Suprapubic skin (tissue), 4 donors: ENCODE data around the gene C3. TPM values are rescaled to one million over a fixed set of nuclear protein-coding genes. Genes with fewer than 3 reads are reported as not detected.

Source experiments
- DNase-seq, 2 donors: peaks; one replicate each; pipeline ENCODE4 v3.0.0-alpha.2; 2019; ENCODE audit warnings: low spot score in 2 of 2
- H3K27ac ChIP-seq: fragments of 200-600 bp; sonication (generic); one replicate; pipeline ENCODE4 v1.5.1; 2019
- H3K27me3 ChIP-seq: fragments of 200-600 bp; sonication (generic); one replicate; pipeline ENCODE4 v1.5.1; 2019
- H3K36me3 ChIP-seq: fragments of 200-600 bp; sonication (generic); one replicate; pipeline ENCODE4 v1.5.1; 2019
- H3K4me1 ChIP-seq: fragments of 200-600 bp; sonication (generic); one replicate; pipeline ENCODE4 v1.5.1; 2019
- H3K4me3 ChIP-seq: fragments of 200-600 bp; sonication (generic); one replicate; pipeline ENCODE4 v1.5.1; 2019; ENCODE audit warnings: mild to moderate bottlenecking
- H3K9me3 ChIP-seq: fragments of 200-600 bp; sonication (generic); one replicate; pipeline ENCODE4 v1.5.1; 2019
- CTCF ChIP-seq, 2 donors: fragments of 200-600 bp in 1 of 2; fragments of 450-650 bp in 1 of 2; sonication (generic) in 1 of 2; IDR thresholded peaks; one replicate each; pipeline ENCODE4 v1.5.1; 2016 to 2019; ENCODE audit warnings: antibody characterized with exemption in 2 of 2, mild to moderate bottlenecking in 1 of 2, moderate library complexity in 1 of 2
- EP300 ChIP-seq: sonication (generic); formaldehyde crosslinking; IDR thresholded peaks from one replicate; pipeline ENCODE4 v1.6.1; 2017; ENCODE audit warnings: antibody characterized with exemption
- POLR2A ChIP-seq, 2 donors: fragments of 450-650 bp; IDR thresholded peaks; one replicate each; pipeline ENCODE4 v1.6.1; 2017; ENCODE audit warnings: antibody characterized with exemption in 2 of 2, mild to moderate bottlenecking in 2 of 2, moderate library complexity in 2 of 2
- POLR2AphosphoS5 ChIP-seq, 3 donors: sonication (generic); formaldehyde crosslinking; IDR thresholded peaks; one replicate each; pipeline ENCODE4 v1.6.1; 2017; ENCODE audit warnings: antibody characterized with exemption in 3 of 3
- WGBS: methylation state at CpG from one replicate; pipeline ENCODE4 v1.1.5; 2018; 5-methylcytosine and 5-hydroxymethylcytosine counted together
- total RNA-seq, 4 donors: library from RNA; depleted of rRNA; stranded (reverse); fragments of >200 nt; gene quantifications; one replicate each; pipeline ENCODE4 v1.1.0, GENCODE V29; 2016

The C3 gene
- total RNA-seq, 4 donors from 2014 or later, result 55.3 to 109 (median 86.8) TPM

GRCh38 chr19:6691342-6691741 lies 29.1 kb downstream of the C3 start:
- no peak for DNase-seq
- no peak overlapping the region for H3K27ac ChIP-seq
- 93% methylated on average over 8 of the region's 8 CpGs for WGBS
- H3K27me3 ChIP-seq, result no peaks in the 10 kb centered on the region
- H3K36me3 ChIP-seq, result peaks cover under 1% of the 10 kb centered on the region
- H3K4me3 ChIP-seq, result no peak overlapping the region
- H3K4me1 ChIP-seq, result no peaks in the 10 kb centered on the region
- no peaks in the 10 kb centered on the region for H3K9me3 ChIP-seq
- TF ChIP-seq CTCF (IDR thresholded peaks at IDR 0.05) (no peak), POLR2AphosphoS5 (IDR thresholded peaks at IDR 0.05) (no peak), EP300 (no peak), POLR2A (IDR thresholded peaks at IDR 0.05) (no peak)

- TF ChIP-seq POLR2A (IDR thresholded peaks at IDR 0.05) (no peak), POLR2AphosphoS5 (IDR thresholded peaks at IDR 0.05) (no peak), EP300 (no peak), CTCF (IDR thresholded peaks at IDR 0.05) (no peak)
- H3K36me3 ChIP-seq, result peaks cover 5% of the 10 kb centered on the region
- no peaks in the 10 kb centered on the region for H3K4me1 ChIP-seq
- no peaks in the 10 kb centered on the region for H3K27me3 ChIP-seq
- no peak overlapping the region for H3K4me3 ChIP-seq
- DNase-seq, result no peak
- 88% methylated on average over 11 of the region's 11 CpGs for WGBS
- no peaks in the 10 kb centered on the region for H3K9me3 ChIP-seq
- no peak overlapping the region for H3K27ac ChIP-seq
Measured at GRCh38 chr19:6690160-6690885, 30.1 kb downstream of the C3 start.

- 70% methylated on average over 5 of the region's 5 CpGs for WGBS
- no peaks in the 10 kb centered on the region for H3K9me3 ChIP-seq
- H3K36me3 ChIP-seq, result peaks cover 14% of the 10 kb centered on the region
- no peak overlapping the region for H3K4me3 ChIP-seq
- TF ChIP-seq POLR2A (IDR thresholded peaks at IDR 0.05) (no peak), EP300 (no peak), CTCF (IDR thresholded peaks at IDR 0.05) (no peak), POLR2AphosphoS5 (IDR thresholded peaks at IDR 0.05) (no peak)
- DNase-seq, result no peak
- H3K27ac ChIP-seq, result no peak overlapping the region
- H3K4me1 ChIP-seq, result no peaks in the 10 kb centered on the region
- H3K27me3 ChIP-seq, result no peaks in the 10 kb centered on the region
Measured at GRCh38 chr19:6687114-6687513, 33.3 kb downstream of the C3 start.

- WGBS, result 75% methylated on average over 4 of the region's 4 CpGs
- Histone ChIP-seq H3K9me3 (no peaks in the 10 kb centered on the region), H3K27ac (no peak overlapping the region), H3K4me1 (no peaks in the 10 kb centered on the region), H3K27me3 (no peaks in the 10 kb centered on the region), H3K4me3 (no peak overlapping the region), H3K36me3 (peaks cover 14% of the 10 kb centered on the region)
- DNase-seq, result no peak
- no peak for TF ChIP-seq POLR2AphosphoS5 (IDR thresholded peaks at IDR 0.05)
- no peak for TF ChIP-seq CTCF (IDR thresholded peaks at IDR 0.05)
- no peak for TF ChIP-seq EP300
- TF ChIP-seq POLR2A (IDR thresholded peaks at IDR 0.05), result no peak
Measured at GRCh38 chr19:6686628-6686975, 33.8 kb downstream of the C3 start.

- Histone ChIP-seq H3K27me3 (no peaks in the 10 kb centered on the region), H3K4me3 (no peak overlapping the region), H3K4me1 (no peaks in the 10 kb centered on the region), H3K9me3 (no peaks in the 10 kb centered on the region), H3K27ac (no peak overlapping the region), H3K36me3 (peaks cover 14% of the 10 kb centered on the region)
- no peak for DNase-seq
- whole genome bisulfite sequencing, result 87% methylated on average over 13 of the region's 15 CpGs
- TF ChIP-seq EP300, result no peak
- no peak for TF ChIP-seq POLR2A (IDR thresholded peaks at IDR 0.05)
- no peak for TF ChIP-seq POLR2AphosphoS5 (IDR thresholded peaks at IDR 0.05)
Measured at GRCh38 chr19:6685962-6686627, 34.4 kb downstream of the C3 start.
